ENCODE results near the gene PTPRN2.
"Not testable (repeated sequence)": the region's sequence is repeated elsewhere in the genome, so short reads cannot be mapped to it uniquely, and the experiment has no call there.

PTPRN2 gene

DNA sequence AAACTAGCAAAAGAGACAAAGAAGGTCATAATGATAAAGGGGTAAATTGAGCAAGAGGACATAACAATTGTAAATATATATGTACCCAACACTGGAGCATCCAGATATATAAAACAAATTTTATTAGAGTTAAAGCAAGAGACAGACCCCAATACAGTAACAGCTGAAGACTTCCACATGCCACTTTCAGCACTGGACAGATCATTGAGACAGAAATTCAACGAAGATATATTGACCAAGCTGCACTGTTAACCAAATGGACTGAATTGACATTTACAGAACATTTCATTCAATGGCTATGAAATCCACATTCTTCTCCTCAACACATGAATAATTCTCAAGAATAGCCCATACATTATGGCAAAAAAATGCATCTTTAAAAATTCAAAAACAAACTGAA lies 378.2 kb downstream of the PTPRN2 start:
- in situ Hi-C loops (cut with MboI; ENCODE audit: low pct_unique_long_range_greater_than_20kb, low sequenced_read_pairs, unreplicated experiment): no loop called here

GRCh38 chr7:158206341-158206740 lies 381.3 kb downstream of the PTPRN2 start:
- TF ChIP-seq, protein P1, sequence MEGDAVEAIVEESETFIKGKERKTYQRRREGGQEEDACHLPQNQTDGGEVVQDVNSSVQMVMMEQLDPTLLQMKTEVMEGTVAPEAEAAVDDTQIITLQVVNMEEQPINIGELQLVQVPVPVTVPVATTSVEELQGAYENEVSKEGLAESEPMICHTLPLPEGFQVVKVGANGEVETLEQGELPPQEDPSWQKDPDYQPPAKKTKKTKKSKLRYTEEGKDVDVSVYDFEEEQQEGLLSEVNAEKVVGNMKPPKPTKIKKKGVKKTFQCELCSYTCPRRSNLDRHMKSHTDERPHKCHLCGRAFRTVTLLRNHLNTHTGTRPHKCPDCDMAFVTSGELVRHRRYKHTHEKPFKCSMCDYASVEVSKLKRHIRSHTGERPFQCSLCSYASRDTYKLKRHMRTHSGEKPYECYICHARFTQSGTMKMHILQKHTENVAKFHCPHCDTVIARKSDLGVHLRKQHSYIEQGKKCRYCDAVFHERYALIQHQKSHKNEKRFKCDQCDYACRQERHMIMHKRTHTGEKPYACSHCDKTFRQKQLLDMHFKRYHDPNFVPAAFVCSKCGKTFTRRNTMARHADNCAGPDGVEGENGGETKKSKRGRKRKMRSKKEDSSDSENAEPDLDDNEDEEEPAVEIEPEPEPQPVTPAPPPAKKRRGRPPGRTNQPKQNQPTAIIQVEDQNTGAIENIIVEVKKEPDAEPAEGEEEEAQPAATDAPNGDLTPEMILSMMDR (IDR thresholded peaks at IDR 0.05; ENCODE audit: extremely low read depth, insufficient read depth, missing control alignments): no peak
- in situ Hi-C loops (cut with MboI; ENCODE audit: low pct_unique_long_range_greater_than_20kb, low sequenced_read_pairs, unreplicated experiment): no loop called here
- no peak for DNase-seq (ENCODE audit: low spot score)

More for the DNA sequence above, 378.2 kb downstream of the PTPRN2 start:
- no peak for DNase-seq (ENCODE audit: low spot score)
- TF ChIP-seq, protein P1 (IDR thresholded peaks at IDR 0.05; ENCODE audit: extremely low read depth, insufficient read depth, missing control alignments): no peak

- in situ Hi-C loops (cut with MboI; ENCODE audit: low pct_unique_long_range_greater_than_20kb, low sequenced_read_pairs, unreplicated experiment): no loop called here
- TF ChIP-seq, protein P1 (IDR thresholded peaks at IDR 0.05; ENCODE audit: extremely low read depth, insufficient read depth, missing control alignments): no peak
- no peak for DNase-seq (ENCODE audit: low spot score)
These were observed 383.2 kb downstream of the PTPRN2 start for GRCh38 chr7:158204453-158204852.

DNA sequence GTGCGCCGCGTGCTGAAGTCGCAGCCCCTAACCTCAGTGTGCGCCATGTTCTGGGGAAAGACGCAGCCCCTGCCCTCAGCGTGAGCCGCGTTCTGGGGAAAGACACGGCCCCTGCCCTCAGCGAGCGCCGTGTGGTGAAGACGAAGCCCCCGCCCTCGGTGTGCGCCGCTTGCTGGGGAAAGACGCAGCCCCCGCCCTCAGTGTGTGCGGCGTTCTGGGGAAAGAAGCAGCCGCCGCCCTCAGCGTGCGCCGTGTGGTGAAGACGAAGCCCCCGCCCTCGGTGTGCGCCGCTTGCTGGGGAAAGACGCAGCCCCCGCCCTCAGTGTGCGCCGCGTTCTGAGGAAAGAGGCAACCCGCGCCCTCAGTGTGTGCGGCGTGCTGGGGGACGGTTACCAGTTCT lies 383.7 kb downstream of the PTPRN2 start:
- in situ Hi-C loops (cut with MboI; ENCODE audit: low pct_unique_long_range_greater_than_20kb, low sequenced_read_pairs, unreplicated experiment); DNase-seq (ENCODE audit: low spot score): not testable (repeated sequence)

DNA sequence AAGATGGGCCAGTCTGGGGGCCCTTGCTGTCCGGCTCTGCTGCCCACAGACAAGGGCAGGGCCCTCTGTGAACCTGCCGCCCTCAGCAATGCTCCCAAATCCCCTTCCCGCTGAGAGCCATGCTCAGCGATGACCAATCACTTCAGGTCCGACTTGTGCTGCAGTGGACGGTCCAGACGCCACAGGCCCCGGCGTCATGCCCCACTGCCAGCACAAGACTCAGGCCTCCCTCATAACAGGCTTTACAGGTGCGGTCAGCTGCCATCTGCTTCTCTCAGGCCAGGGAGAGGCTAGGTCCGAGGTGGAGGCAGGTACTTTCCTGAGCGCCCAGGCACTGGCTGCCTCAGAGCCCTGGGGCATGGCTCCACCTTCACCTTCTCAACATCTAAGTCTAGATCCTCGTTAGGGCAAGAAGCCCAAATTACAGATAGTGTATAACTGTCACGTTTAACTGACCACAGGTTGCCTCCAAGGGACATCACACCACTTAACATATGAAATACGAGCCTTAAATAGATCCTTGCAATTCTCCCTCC lies 393.2 kb downstream of the PTPRN2 start:
- in situ Hi-C loops (cut with MboI; ENCODE audit: low pct_unique_long_range_greater_than_20kb, low sequenced_read_pairs, unreplicated experiment): no loop called here
- no peak for DNase-seq (ENCODE audit: low spot score)
- TF ChIP-seq, protein P1 (IDR thresholded peaks at IDR 0.05; ENCODE audit: extremely low read depth, insufficient read depth, missing control alignments): no peak

DNA sequence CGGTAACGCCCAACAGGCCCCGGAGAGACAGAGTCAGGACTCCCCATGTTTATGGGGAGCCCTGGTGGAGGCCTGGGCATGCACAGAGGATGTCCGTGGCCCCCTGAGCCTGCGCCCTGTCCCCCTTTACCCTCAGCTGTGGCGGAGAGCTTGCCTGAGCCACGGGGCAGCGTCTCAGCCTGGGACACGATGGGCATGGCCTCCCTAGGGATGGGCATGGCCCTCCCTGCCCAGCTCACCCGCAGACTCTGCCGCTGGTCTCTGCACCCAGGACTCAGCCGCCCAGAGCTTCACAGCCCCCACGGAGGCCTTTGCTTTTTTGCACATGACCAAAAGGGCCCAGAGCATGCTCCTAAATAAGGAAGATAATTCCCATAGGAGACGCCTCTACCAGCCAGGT lies 394.2 kb downstream of the PTPRN2 start:
- TF ChIP-seq, protein P1 (IDR thresholded peaks at IDR 0.05; ENCODE audit: extremely low read depth, insufficient read depth, missing control alignments): no peak
- DNase-seq (ENCODE audit: low spot score): no peak
- in situ Hi-C loops (cut with MboI; ENCODE audit: low pct_unique_long_range_greater_than_20kb, low sequenced_read_pairs, unreplicated experiment): no loop called here

- TF ChIP-seq, protein P1 (IDR thresholded peaks at IDR 0.05; ENCODE audit: extremely low read depth, insufficient read depth, missing control alignments): no peak
- in situ Hi-C loops (cut with MboI; ENCODE audit: low pct_unique_long_range_greater_than_20kb, low sequenced_read_pairs, unreplicated experiment): no loop called here
- DNase-seq (ENCODE audit: low spot score): peak; percentile 6
These were observed 394.7 kb downstream of the PTPRN2 start for GRCh38 chr7:158192956-158193355.
